Activated T-cell treated with anti-CD3 and anti-CD28 coated beads, Interleukin-2, amount 50 U/mL, for 72 hours (primary cell): Measurements from ENCODE around the gene LRRC4C. TPM values are rescaled to one million over a fixed set of nuclear protein-coding genes. Genes with fewer than 3 reads are reported as not detected.

ENCODE experiments used
- ATAC-seq, 2 donors: fragments of 150-1000 bp; cut with Tn5 transposase; replicated peaks in 1 of 2; 2 replicates each; pipeline ENCODE4 v1.10.0; 2021; ENCODE audit warnings: moderate library complexity in 2 of 2, mild to moderate bottlenecking in 1 of 2
- DNase-seq, 2 donors: peaks; one replicate each; pipeline ENCODE4 v3.0.0; 2021 to 2022; ENCODE audit warnings: mixed read lengths in 1 of 2
- H3K27ac Mint-ChIP-seq: one replicate; pipeline ENCODE4 v1.8.0; 2022; ENCODE audit warnings: mild to moderate bottlenecking, moderate library complexity, mixed read lengths
- H3K27me3 Mint-ChIP-seq: one replicate; pipeline ENCODE4 v1.8.0; 2022; ENCODE audit warnings: low read depth, mixed read lengths
- H3K36me3 Mint-ChIP-seq, 2 donors: one replicate each; pipeline ENCODE4 v1.8.0; 2022; ENCODE audit warnings: mixed read lengths in 2 of 2, mild to moderate bottlenecking in 1 of 2; ENCODE audit not compliant: insufficient read depth in 2 of 2
- H3K4me1 Mint-ChIP-seq: one replicate; pipeline ENCODE4 v1.8.0; 2022; ENCODE audit warnings: low read depth, mixed read lengths
- H3K4me3 Mint-ChIP-seq, 2 donors: one replicate each; pipeline ENCODE4 v1.8.0; 2022; ENCODE audit warnings: mild to moderate bottlenecking in 2 of 2, mixed read lengths in 2 of 2, moderate library complexity in 2 of 2
- H3K9me3 Mint-ChIP-seq, 2 donors: one replicate each; pipeline ENCODE4 v1.8.0; 2022; ENCODE audit warnings: mixed read lengths in 2 of 2
- total RNA-seq, 2 donors: library from RNA; stranded (reverse); gene quantifications; one replicate each; pipeline ENCODE4 v1.2.3, GENCODE V29; 2022

The LRRC4C gene
- total RNA-seq, 2 donors from 2014 or later = not detected

- H3K4me3 Mint-ChIP-seq = no peak overlapping the region
- no peak for DNase-seq
These were observed 113.4 kb downstream of the LRRC4C start for GRCh38 chr11:41346042-41346441.

GRCh38 chr11:41334007-41334933, 125.2 kb downstream of the LRRC4C start:
- Mint-ChIP-seq H3K9me3 (peaks cover 14 to 17% of the 10 kb centered on the region in 2 donors), H3K36me3 (peaks cover 2% of the 10 kb centered on the region in 2 donors), H3K27me3 (no peaks in the 10 kb centered on the region), H3K4me3 (no peak overlapping the region), H3K27ac (no peak overlapping the region), H3K4me1 (no peaks in the 10 kb centered on the region)
- no peak for ATAC-seq
- DNase-seq = no peak

More at GRCh38 chr11:41346042-41346441, 113.4 kb downstream of the LRRC4C start:
- H3K9me3 Mint-ChIP-seq = peaks cover 1 to 4% of the 10 kb centered on the region in 2 donors
- H3K36me3 Mint-ChIP-seq = no peaks in the 10 kb centered on the region
- ATAC-seq = no peak
- H3K27ac Mint-ChIP-seq = no peak overlapping the region
- H3K4me1 Mint-ChIP-seq = no peaks in the 10 kb centered on the region
- H3K27me3 Mint-ChIP-seq = no peaks in the 10 kb centered on the region

DNA sequence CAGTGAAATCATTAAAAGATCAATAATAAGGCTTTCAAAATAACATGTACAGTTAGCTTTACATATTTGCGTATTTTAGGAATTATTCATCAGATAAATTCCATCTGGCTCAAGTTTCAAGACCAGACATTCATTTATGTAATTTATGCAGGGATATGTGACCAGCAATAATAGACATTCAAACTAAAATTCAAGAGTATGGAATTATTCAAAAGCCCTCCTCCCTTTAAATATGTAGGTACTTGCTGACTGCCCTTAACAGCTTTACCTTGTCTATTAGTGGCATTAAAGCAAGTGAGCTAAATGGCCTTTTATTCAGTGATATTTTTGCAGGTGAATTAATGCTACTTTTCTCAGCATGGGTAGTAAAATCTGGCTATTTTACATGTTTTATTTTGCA, 126.1 kb downstream of the LRRC4C start:
- Mint-ChIP-seq H3K4me1 (no peaks in the 10 kb centered on the region), H3K9me3 (peaks cover 17 to 23% of the 10 kb centered on the region in 2 donors), H3K27ac (no peak overlapping the region), H3K4me3 (no peak overlapping the region), H3K27me3 (no peaks in the 10 kb centered on the region), H3K36me3 (peaks cover 2% of the 10 kb centered on the region in 2 donors)
- DNase-seq (no peak), ATAC-seq (no peak)

DNA sequence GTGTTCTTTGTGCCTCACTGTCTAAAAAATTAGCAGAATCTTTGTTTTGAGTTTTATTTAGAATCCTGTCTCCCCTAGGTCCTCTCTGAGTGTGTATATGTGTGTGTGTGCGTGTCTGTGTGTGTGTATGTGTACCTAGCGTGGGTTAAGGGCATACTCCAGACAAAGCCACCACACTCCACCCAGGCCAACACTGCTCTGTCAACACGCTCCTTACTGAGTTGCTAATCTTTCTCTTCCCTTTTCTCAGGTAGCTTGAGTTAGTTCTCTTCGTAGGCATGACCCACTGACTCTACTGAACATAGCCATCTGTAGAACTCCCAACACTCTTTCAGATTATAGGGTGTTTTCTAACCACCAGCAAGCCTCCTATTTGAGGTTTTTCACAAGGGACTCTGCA, 131.1 kb downstream of the LRRC4C start:
- ATAC-seq = no peak
- no peak overlapping the region for H3K27ac Mint-ChIP-seq
- H3K4me1 Mint-ChIP-seq = no peaks in the 10 kb centered on the region
- no peaks in the 10 kb centered on the region for H3K27me3 Mint-ChIP-seq
- DNase-seq = no peak
- no peak overlapping the region for H3K4me3 Mint-ChIP-seq
- peaks cover 19 to 20% of the 10 kb centered on the region in 2 donors for H3K9me3 Mint-ChIP-seq
- H3K36me3 Mint-ChIP-seq = peaks cover 0 to 2% of the 10 kb centered on the region in 2 donors

- no peaks in the 10 kb centered on the region for H3K27me3 Mint-ChIP-seq
- H3K4me1 Mint-ChIP-seq = no peaks in the 10 kb centered on the region
- no peak overlapping the region for H3K4me3 Mint-ChIP-seq
- DNase-seq (no peak), ATAC-seq (no peak)
- no peak overlapping the region for H3K27ac Mint-ChIP-seq
- H3K36me3 Mint-ChIP-seq = no peaks in the 10 kb centered on the region
- H3K9me3 Mint-ChIP-seq = peaks cover 12% of the 10 kb centered on the region in 2 donors
These were observed 136.0 kb downstream of the LRRC4C start for GRCh38 chr11:41323446-41323845.

DNA sequence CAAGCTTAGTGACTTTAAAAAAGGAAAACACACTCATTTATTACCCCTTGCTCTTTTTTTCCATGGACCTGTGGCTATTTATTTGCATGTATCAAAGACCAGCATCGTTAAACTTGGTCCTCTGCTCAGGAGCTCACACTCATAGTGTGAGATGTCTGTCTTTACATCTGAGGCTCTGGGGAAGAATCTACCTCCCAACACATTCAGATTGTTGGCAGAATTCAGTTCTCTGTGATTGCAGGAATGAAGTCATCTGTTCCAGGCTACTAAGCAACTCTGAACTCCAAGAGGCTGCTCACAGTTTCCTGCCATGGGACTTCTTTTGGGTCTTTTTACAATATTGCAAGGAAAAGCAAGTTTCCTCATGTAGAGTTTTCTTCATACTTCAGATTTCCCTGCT, 138.8 kb downstream of the LRRC4C start:
- Mint-ChIP-seq H3K27me3 (no peaks in the 10 kb centered on the region), H3K27ac (no peak overlapping the region), H3K4me1 (no peaks in the 10 kb centered on the region), H3K4me3 (no peak overlapping the region), H3K36me3 (no peaks in the 10 kb centered on the region), H3K9me3 (peaks cover 6 to 8% of the 10 kb centered on the region in 2 donors)
- DNase-seq = no peak
- no peak for ATAC-seq

GRCh38 chr11:41320238-41320637, 139.2 kb downstream of the LRRC4C start:
- no peak for DNase-seq
- no peaks in the 10 kb centered on the region for H3K27me3 Mint-ChIP-seq
- no peak overlapping the region for H3K27ac Mint-ChIP-seq
- peaks cover 6 to 8% of the 10 kb centered on the region in 2 donors for H3K9me3 Mint-ChIP-seq
- H3K4me1 Mint-ChIP-seq = no peaks in the 10 kb centered on the region
- H3K4me3 Mint-ChIP-seq = no peak overlapping the region
- ATAC-seq = no peak
- no peaks in the 10 kb centered on the region for H3K36me3 Mint-ChIP-seq

DNA sequence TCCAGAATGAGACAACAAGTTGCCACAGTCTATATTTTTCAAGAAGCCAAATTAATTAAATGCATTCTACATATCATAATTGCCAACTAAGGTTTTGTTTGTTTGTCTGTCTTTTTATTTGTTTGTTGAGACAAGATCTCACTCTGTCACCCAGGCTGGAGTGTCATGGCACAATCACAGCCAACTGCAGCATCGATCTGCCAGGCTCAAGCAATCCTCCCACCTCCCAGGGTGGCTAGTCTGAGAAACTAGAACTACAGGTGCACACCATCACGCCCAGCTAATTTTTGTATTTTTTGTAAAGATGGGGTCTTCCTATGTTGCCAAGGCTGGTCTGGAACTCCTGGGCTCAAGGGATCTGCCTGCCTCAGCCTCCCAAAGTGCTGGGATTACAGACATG, 140.0 kb downstream of the LRRC4C start:
- no peak for ATAC-seq
- no peak for DNase-seq
- Mint-ChIP-seq H3K9me3 (peaks cover 6 to 10% of the 10 kb centered on the region in 2 donors), H3K36me3 (no peaks in the 10 kb centered on the region), H3K27ac (no peak overlapping the region), H3K27me3 (no peaks in the 10 kb centered on the region), H3K4me1 (no peaks in the 10 kb centered on the region), H3K4me3 (no peak overlapping the region)

DNA sequence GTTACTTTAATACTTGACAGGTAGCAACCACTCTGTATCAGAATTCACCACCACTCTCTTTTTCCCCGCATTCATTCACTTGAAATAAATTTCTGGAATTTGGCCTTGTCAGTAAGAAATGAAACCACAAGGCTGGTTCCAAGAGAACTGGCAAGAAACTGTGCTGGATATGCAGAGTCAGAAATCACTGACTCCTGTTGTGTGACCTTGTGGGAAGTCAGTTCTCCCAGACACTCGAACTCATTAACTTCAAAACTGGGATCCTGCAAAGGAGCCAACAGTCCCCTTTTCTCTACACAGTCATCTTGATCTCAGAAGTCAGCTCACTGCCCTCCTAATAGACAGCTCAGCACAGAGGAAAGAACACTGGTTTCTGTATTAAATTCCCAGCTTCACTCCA, 142.7 kb downstream of the LRRC4C start:
- peaks cover 5 to 10% of the 10 kb centered on the region in 2 donors for H3K9me3 Mint-ChIP-seq
- ATAC-seq (no peak), DNase-seq (no peak)
- H3K27ac Mint-ChIP-seq = no peak overlapping the region
- H3K27me3 Mint-ChIP-seq = no peaks in the 10 kb centered on the region
- H3K4me1 Mint-ChIP-seq = no peaks in the 10 kb centered on the region
- no peak overlapping the region for H3K4me3 Mint-ChIP-seq
- no peaks in the 10 kb centered on the region for H3K36me3 Mint-ChIP-seq

DNA sequence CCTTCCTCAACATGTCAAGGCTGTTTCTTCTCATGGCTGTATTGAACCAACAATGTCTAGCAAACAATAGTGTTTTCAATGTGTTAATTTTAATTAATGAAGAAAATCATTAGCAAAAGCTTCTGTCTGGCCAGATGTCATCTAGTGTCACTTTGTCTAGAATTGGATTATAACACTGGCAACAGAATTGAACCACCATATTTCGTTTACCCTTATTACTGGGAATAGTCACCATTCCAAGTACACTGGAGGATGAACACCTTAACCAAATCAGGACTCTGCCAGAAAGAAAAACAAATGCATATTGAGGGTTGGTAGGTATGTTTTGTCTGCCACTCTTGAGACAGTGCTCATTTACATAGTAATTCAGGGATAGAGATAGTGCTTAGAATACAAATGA, 146.2 kb downstream of the LRRC4C start:
- Mint-ChIP-seq H3K4me1 (no peaks in the 10 kb centered on the region), H3K27me3 (no peaks in the 10 kb centered on the region), H3K9me3 (peaks cover 2 to 9% of the 10 kb centered on the region in 2 donors), H3K36me3 (no peaks in the 10 kb centered on the region), H3K4me3 (no peak overlapping the region), H3K27ac (no peak overlapping the region)
- DNase-seq (no peak), ATAC-seq (no peak)

GRCh38 chr11:41309716-41310115, 149.7 kb downstream of the LRRC4C start:
- ATAC-seq (no peak), DNase-seq (no peak)
- H3K36me3 Mint-ChIP-seq = peaks cover 3 to 4% of the 10 kb centered on the region in 2 donors
- no peaks in the 10 kb centered on the region for H3K27me3 Mint-ChIP-seq
- H3K9me3 Mint-ChIP-seq = peaks cover 2 to 10% of the 10 kb centered on the region in 2 donors
- no peak overlapping the region for H3K27ac Mint-ChIP-seq
- H3K4me3 Mint-ChIP-seq = no peak overlapping the region
- H3K4me1 Mint-ChIP-seq = no peaks in the 10 kb centered on the region

- no peak overlapping the region for H3K4me3 Mint-ChIP-seq
- H3K36me3 Mint-ChIP-seq = peaks cover 3 to 4% of the 10 kb centered on the region in 2 donors
- no peak for DNase-seq
- no peaks in the 10 kb centered on the region for H3K27me3 Mint-ChIP-seq
- no peaks in the 10 kb centered on the region for H3K4me1 Mint-ChIP-seq
- H3K27ac Mint-ChIP-seq = no peak overlapping the region
- no peak for ATAC-seq
- H3K9me3 Mint-ChIP-seq = peaks cover 2 to 10% of the 10 kb centered on the region in 2 donors
These were observed 150.3 kb downstream of the LRRC4C start for GRCh38 chr11:41309111-41309522.

GRCh38 chr11:41308286-41308685, 151.2 kb downstream of the LRRC4C start:
- Mint-ChIP-seq H3K27me3 (no peaks in the 10 kb centered on the region), H3K27ac (no peak overlapping the region), H3K9me3 (peaks cover 2 to 10% of the 10 kb centered on the region in 2 donors), H3K4me1 (no peaks in the 10 kb centered on the region), H3K4me3 (no peak overlapping the region), H3K36me3 (peaks cover 3 to 4% of the 10 kb centered on the region in 2 donors)
- ATAC-seq (no peak), DNase-seq (no peak)
